GM23248 (cell line): ENCODE measurements around the gene XRCC5. TPM values are rescaled to one million over a fixed set of nuclear protein-coding genes. Genes with fewer than 3 reads are reported as not detected.

Experiments used
- DNase-seq: peaks from one replicate; pipeline ENCODE4 v3.0.0-alpha.2; 2015
- H2AFZ ChIP-seq: fragments of 200-600 bp; sonication (generic); 2 replicates; pipeline ENCODE4 v1.6.1; 2016; ENCODE audit warnings: antibody characterized with exemption
- H3F3A ChIP-seq: fragments of 200-600 bp; sonication (generic); 2 replicates; pipeline ENCODE4 v1.6.1; 2016; ENCODE audit warnings: mild to moderate bottlenecking, antibody characterized with exemption, mixed run types; ENCODE audit not compliant: insufficient read depth
- H3K27ac ChIP-seq: fragments of 200-600 bp; sonication (generic); 2 replicates; pipeline ENCODE4 v1.5.1; 2016; ENCODE audit warnings: mild to moderate bottlenecking
- H3K27me3 ChIP-seq: fragments of 200-600 bp; sonication (generic); replicated peaks from 2 replicates; pipeline ENCODE4 v1.6.1; 2016; ENCODE audit warnings: mild to moderate bottlenecking; ENCODE audit not compliant: insufficient read depth
- H3K36me3 ChIP-seq: fragments of 200-600 bp; sonication (generic); 2 replicates; pipeline ENCODE4 v1.6.1; 2016; ENCODE audit warnings: low read depth, mild to moderate bottlenecking
- H3K4me1 ChIP-seq: fragments of 200-600 bp; sonication (generic); 2 replicates; pipeline ENCODE4 v1.6.1; 2016; ENCODE audit warnings: mild to moderate bottlenecking; ENCODE audit not compliant: insufficient read depth
- H3K4me2 ChIP-seq: fragments of 200-600 bp; sonication (generic); one replicate; pipeline ENCODE4 v1.6.1; 2016; ENCODE audit warnings: mild to moderate bottlenecking; ENCODE audit not compliant: unreplicated experiment
- H3K4me3 ChIP-seq: fragments of 200-600 bp; sonication (generic); 2 replicates; pipeline ENCODE4 v1.5.1; 2016; ENCODE audit warnings: mild to moderate bottlenecking
- H3K79me2 ChIP-seq: fragments of 200-600 bp; sonication (generic); 2 replicates; pipeline ENCODE4 v1.6.1; 2016; ENCODE audit warnings: mild to moderate bottlenecking; ENCODE audit not compliant: insufficient read depth
- H3K9ac ChIP-seq: fragments of 200-600 bp; sonication (generic); 2 replicates; pipeline ENCODE4 v1.6.1; 2016; ENCODE audit warnings: mild to moderate bottlenecking
- H3K9me2 ChIP-seq: fragments of 200-600 bp; sonication (generic); 2 replicates; pipeline ENCODE4 v1.6.1; 2016; ENCODE audit warnings: mixed run types, mild to moderate bottlenecking, moderate library complexity; ENCODE audit not compliant: insufficient read depth
- H3K9me3 ChIP-seq: fragments of 200-600 bp; sonication (generic); one replicate; pipeline ENCODE4 v1.6.1; 2017; ENCODE audit warnings: low read depth
- H4K20me1 ChIP-seq: fragments of 200-600 bp; sonication (generic); 2 replicates; pipeline ENCODE4 v1.6.0; 2016; ENCODE audit not compliant: insufficient read depth
- EZH2 ChIP-seq: fragments of 200-600 bp; sonication (generic); IDR thresholded peaks from 2 replicates; pipeline ENCODE4 v1.6.1; 2018; ENCODE audit warnings: antibody characterized with exemption, mild to moderate bottlenecking; ENCODE audit not compliant: insufficient read depth, poor library complexity, severe bottlenecking
- EZH2phosphoT487 ChIP-seq: fragments of 200-600 bp; sonication (generic); IDR thresholded peaks from 2 replicates; pipeline ENCODE4 v1.6.1; 2018; ENCODE audit warnings: antibody characterized with exemption, moderate library complexity, mild to moderate bottlenecking, low read depth; ENCODE audit not compliant: insufficient read depth
- WGBS, 2 experiments: methylation state at CpG; one replicate each; pipeline ENCODE4 v1.1.6; 2015 to 2017; ENCODE audit warnings: low lambda C conversion rate in 2 of 2, low coverage in 1 of 2; ENCODE audit errors: missing lambda C conversion rate in 2 of 2; 5-methylcytosine and 5-hydroxymethylcytosine counted together
- in situ Hi-C: fragments of 300-500 bp; cut with MboI; formaldehyde crosslinking; loops from 2 replicates; pipeline ENCODE4 v1.15.0; 2020
- polyA plus RNA-seq: library from polyadenylated mRNA; unstranded; fragments of >200 nt; fragmentation: Nextera tagmentation; extraction: Ambion mirVana; gene quantifications from 2 replicates; pipeline ENCODE4 v1.2.1, GENCODE V29; 2016
- total RNA-seq: library from RNA; depleted of rRNA; stranded (reverse); fragments of >200 nt; shearing (Covaris generic); gene quantifications from 2 replicates; pipeline ENCODE4 v1.2.3, GENCODE V29; 2014

XRCC5 gene
- total and polyA plus RNA-seq, 2 experiments from 2014 or later = 197 to 249 TPM

- no peaks in the 10 kb centered on the region for H3F3A ChIP-seq
- no peak overlapping the region for H3K27ac ChIP-seq
- no peak for DNase-seq
- H3K79me2 ChIP-seq = no peaks in the 10 kb centered on the region
- no peak overlapping the region for H3K4me3 ChIP-seq
- no peak overlapping the region for H2AFZ ChIP-seq
- no peak overlapping the region for H3K9ac ChIP-seq
- in situ Hi-C loops = no loop called here
- no peaks in the 10 kb centered on the region for H3K27me3 ChIP-seq
- no peaks in the 10 kb centered on the region for H3K9me2 ChIP-seq
- no peaks in the 10 kb centered on the region for H4K20me1 ChIP-seq
- H3K9me3 ChIP-seq = no peaks in the 10 kb centered on the region
- no peak for TF ChIP-seq EZH2
- TF ChIP-seq EZH2phosphoT487 = no peak
- no peaks in the 10 kb centered on the region for H3K4me1 ChIP-seq
- no peak overlapping the region for H3K4me2 ChIP-seq
- no peaks in the 10 kb centered on the region for H3K36me3 ChIP-seq
These were observed 35.4 kb upstream of the XRCC5 start for GRCh38 chr2:216073773-216074172.

GRCh38 chr2:216074380-216074779 lies 34.8 kb upstream of the XRCC5 start:
- WGBS, 2 experiments = 83 to 88% methylated on average over 1 of the region's 1 CpG

DNA sequence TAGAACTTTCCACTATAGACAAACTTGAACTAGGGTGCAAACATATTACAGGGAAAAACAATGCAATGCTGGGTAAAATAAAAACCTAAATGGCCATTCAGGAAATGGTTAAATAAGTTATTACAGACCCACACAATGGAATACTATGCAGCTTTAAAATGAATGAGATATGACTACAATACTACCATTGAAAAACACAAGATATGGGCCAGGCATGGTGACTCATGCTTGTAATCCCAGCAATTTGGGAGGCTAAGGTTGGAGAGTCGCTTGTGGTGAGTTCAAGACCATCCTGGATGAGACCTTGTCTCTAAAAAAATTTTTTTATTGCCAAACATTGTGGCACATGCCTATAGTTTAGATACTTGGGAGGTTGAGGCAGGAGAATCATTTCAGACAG lies 34.4 kb upstream of the XRCC5 start:
- Histone ChIP-seq H2AFZ (no peak overlapping the region), H3K36me3 (no peaks in the 10 kb centered on the region), H3K9ac (no peak overlapping the region), H3K27me3 (no peaks in the 10 kb centered on the region), H3K9me2 (no peaks in the 10 kb centered on the region), H3F3A (no peaks in the 10 kb centered on the region), H4K20me1 (no peaks in the 10 kb centered on the region), H3K4me1 (no peaks in the 10 kb centered on the region), H3K4me2 (no peak overlapping the region), H3K27ac (no peak overlapping the region), H3K4me3 (no peak overlapping the region), H3K79me2 (no peaks in the 10 kb centered on the region), H3K9me3 (no peaks in the 10 kb centered on the region)
- WGBS, 2 experiments = 95 to 97% methylated on average over 1 of the region's 1 CpG
- in situ Hi-C loops = no loop called here
- no peak for DNase-seq
- no peak for TF ChIP-seq EZH2phosphoT487
- no peak for TF ChIP-seq EZH2

More at GRCh38 chr2:216074380-216074779, 34.8 kb upstream of the XRCC5 start:
- H3K27ac ChIP-seq = no peak overlapping the region
- H3F3A ChIP-seq = no peaks in the 10 kb centered on the region
- no peaks in the 10 kb centered on the region for H3K4me1 ChIP-seq
- H3K36me3 ChIP-seq = no peaks in the 10 kb centered on the region
- no peaks in the 10 kb centered on the region for H3K9me2 ChIP-seq
- H3K9ac ChIP-seq = no peak overlapping the region
- TF ChIP-seq EZH2phosphoT487 (no peak), EZH2 (no peak)
- H4K20me1 ChIP-seq = no peaks in the 10 kb centered on the region
- H3K27me3 ChIP-seq = no peaks in the 10 kb centered on the region
- no peak overlapping the region for H3K4me2 ChIP-seq
- no peak for DNase-seq
- in situ Hi-C loops = no loop called here
- H3K79me2 ChIP-seq = no peaks in the 10 kb centered on the region
- no peak overlapping the region for H3K4me3 ChIP-seq
- no peak overlapping the region for H2AFZ ChIP-seq
- H3K9me3 ChIP-seq = no peaks in the 10 kb centered on the region

DNA sequence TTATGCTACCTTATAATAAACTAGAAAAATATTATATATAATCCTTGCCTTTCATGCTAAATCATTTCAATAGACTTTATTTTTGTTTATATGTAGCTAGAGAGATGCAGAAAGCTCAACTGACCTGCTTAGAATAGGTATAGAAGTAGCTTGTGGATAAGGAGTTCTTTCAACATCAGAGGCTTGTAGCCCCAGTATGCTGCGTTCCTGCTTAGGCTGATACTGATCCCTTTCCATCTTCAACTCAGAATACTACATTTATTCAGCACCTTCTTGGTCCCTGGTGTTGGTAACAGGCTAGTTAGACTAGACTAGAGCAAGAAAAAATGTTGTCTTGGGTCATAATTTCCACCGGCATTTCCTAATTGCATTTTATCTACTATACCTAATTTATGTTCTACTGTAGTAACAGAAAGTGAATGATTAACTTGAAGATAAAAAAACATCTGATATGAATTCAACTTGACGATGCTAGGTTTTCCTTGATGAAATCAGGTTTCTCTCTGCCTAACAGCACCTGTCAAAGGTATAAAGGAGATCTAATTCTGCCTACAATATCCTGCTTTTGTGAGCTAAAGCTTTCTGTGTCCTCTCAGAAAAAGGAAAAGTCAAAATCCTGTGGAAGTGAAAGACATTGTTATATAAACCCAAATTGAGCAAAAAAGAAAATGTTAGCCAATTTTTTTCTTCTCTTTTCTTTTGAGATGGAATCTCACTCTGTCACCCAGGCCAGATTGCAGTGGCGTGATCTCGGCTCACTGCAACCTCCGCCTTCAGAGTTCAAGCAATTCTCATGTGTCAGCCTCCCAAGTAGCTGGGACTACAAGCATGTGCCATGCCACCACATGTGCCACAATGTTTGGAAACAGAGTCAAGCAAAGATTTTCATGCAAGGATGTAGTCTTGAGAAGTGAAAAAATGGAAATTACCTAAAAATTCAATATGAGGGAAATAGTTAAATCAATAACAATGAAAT lies 33.4 kb upstream of the XRCC5 start:
- H3F3A ChIP-seq = no peaks in the 10 kb centered on the region
- H3K9me2 ChIP-seq = no peaks in the 10 kb centered on the region
- H3K79me2 ChIP-seq = no peaks in the 10 kb centered on the region
- no peak overlapping the region for H3K27ac ChIP-seq
- in situ Hi-C loops = no loop called here
- H2AFZ ChIP-seq = no peak overlapping the region
- no peaks in the 10 kb centered on the region for H3K27me3 ChIP-seq
- H3K36me3 ChIP-seq = no peaks in the 10 kb centered on the region
- WGBS, 2 experiments = 84% methylated on average over 6 of the region's 6 CpGs
- H4K20me1 ChIP-seq = no peaks in the 10 kb centered on the region
- H3K9me3 ChIP-seq = no peaks in the 10 kb centered on the region
- DNase-seq = no peak
- TF ChIP-seq EZH2phosphoT487 (no peak), EZH2 (no peak)
- no peaks in the 10 kb centered on the region for H3K4me1 ChIP-seq
- H3K4me2 ChIP-seq = no peak overlapping the region
- H3K4me3 ChIP-seq = no peak overlapping the region
- H3K9ac ChIP-seq = no peak overlapping the region
